ENCODE data around the gene TMOD1.

The TMOD1 gene

DNA sequence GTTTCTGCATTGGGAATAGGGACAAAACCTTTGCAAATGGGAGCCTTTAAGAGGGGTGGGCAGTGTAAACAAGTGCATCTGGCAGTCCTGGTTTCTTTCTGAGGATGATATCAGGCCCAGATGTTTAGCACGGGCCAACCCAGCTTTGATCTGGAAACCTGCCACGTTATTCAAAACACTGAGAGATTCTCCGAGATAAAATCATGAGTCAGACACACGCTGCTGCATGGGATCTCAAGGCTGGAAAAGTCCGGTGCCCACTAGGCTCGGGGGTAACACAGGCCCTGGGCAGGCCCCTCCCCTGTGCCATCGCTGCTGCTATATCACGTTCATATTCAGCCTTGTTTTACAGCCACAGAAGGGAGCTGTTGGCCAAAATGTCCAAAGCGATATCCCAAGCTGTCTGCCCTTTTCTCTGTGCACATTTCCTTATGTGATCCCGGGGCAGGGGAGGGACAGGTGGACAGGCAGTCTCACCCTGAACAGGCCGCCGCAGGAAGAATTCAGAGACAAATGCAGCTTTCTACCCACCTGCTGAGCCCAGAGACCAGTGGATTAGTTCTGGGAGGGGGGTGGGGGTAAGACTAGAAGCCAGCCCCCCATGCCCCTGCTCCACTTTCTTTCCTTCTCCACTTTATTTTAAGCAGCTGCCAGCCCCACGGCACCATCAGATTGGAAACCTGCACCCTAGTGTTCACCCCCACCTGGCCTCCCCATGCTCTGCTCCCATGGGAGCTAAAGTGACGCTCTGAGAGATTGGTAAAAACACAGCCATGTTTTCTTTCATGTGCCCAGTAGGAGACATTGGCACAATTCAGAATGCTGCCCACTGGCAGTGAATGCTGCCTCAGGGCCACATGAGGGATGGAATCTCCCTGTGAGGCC, 63.1 kb downstream of the TMOD1 start:
- DNase-seq (ENCODE audit: low read depth in 2 of 2), result peak; percentile 28 to 46
- H3K4me3 ChIP-seq (replicated peaks in 1 of 2; ENCODE audit: low read depth in 2 of 2, low read length in 2 of 2), result no peak overlapping the region

DNA sequence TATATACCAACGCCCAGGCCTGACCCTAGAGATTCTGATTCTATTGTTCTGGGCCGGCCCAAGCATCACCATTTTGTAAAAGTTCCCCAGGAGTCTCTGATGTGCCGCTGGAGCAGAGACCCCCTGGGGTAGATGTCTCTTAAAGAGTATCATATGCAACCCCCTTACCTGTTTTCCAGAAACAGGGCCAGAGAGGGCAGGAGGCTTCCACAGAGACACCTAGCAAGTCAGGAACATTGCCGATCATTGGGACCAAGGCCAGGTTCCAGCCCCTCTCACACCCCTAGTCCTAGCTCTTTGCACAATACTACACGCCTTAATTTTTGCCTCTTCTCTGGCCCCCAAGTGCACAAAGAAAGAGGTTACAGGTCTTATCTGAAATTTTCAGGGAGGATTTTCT, 63.8 kb downstream of the TMOD1 start:
- TF ChIP-seq, protein P1, sequence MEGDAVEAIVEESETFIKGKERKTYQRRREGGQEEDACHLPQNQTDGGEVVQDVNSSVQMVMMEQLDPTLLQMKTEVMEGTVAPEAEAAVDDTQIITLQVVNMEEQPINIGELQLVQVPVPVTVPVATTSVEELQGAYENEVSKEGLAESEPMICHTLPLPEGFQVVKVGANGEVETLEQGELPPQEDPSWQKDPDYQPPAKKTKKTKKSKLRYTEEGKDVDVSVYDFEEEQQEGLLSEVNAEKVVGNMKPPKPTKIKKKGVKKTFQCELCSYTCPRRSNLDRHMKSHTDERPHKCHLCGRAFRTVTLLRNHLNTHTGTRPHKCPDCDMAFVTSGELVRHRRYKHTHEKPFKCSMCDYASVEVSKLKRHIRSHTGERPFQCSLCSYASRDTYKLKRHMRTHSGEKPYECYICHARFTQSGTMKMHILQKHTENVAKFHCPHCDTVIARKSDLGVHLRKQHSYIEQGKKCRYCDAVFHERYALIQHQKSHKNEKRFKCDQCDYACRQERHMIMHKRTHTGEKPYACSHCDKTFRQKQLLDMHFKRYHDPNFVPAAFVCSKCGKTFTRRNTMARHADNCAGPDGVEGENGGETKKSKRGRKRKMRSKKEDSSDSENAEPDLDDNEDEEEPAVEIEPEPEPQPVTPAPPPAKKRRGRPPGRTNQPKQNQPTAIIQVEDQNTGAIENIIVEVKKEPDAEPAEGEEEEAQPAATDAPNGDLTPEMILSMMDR (IDR thresholded peaks at IDR 0.05; ENCODE audit: low read depth, low read length), result no peak
- no peak overlapping the region for H3K4me3 ChIP-seq (replicated peaks in 1 of 2; ENCODE audit: low read depth in 2 of 2, low read length in 2 of 2)
- DNase-seq (ENCODE audit: low read depth in 2 of 2), result no peak

More for the DNA sequence above, 63.1 kb downstream of the TMOD1 start:
- TF ChIP-seq, protein P1 (IDR thresholded peaks at IDR 0.05; ENCODE audit: low read depth, low read length), result no peak

DNA sequence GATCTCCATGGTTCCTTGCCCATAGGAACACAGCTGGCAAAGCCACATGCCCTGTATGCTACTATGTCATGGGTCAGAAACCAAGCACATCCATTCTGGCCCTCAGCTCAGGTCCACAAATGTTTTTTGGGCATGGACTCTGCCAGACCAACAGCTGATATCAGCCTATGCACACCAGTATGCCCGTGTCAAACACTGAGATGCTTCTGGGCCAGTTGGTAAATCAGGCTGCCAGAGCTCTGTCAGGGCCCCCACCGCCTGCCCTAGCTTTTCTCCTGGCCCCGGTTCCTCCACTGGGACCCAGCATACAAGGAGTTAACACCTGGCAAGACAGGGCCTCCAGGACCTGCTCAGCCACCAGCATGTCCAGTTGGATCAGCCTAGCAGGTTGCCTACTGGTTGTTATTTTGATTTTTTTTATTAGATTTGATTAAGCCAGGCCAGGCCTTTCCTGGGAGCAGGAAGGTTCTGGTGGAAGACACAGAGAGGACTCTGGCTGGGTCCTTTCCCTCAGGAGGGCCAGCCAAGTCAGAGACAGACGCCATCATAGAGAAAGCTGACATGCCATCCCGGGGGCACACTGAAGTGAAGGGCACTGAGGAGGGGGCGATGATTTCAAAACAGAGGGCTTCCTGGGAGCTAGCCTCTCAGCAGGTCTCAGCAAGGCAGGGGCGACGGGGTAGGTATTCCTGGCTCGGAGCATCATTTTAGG, 65.9 kb downstream of the TMOD1 start:
- DNase-seq (ENCODE audit: low read depth in 2 of 2), result no peak
- TF ChIP-seq, protein P1 (IDR thresholded peaks at IDR 0.05; ENCODE audit: low read depth, low read length), result no peak
- no peak overlapping the region for H3K4me3 ChIP-seq (replicated peaks in 1 of 2; ENCODE audit: low read depth in 2 of 2, low read length in 2 of 2)

DNA sequence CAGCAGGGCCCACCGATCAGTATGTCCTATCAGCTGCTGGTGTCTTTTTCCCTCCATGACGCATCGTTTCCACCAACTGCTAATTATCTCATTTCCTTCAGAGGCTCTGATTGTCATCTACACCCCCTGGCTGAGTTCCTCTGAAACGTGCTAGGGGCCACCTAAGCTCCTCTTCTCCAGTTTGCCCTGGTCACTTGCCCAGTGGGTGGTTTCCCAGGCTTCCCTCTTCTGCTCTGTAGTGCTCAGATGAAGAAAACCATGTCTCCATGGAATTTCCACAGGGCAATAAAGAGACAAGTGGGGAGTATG, 66.4 kb downstream of the TMOD1 start:
- no peak for DNase-seq (ENCODE audit: low read depth in 2 of 2)
- no peak overlapping the region for H3K4me3 ChIP-seq (replicated peaks in 1 of 2; ENCODE audit: low read depth in 2 of 2, low read length in 2 of 2)
- TF ChIP-seq, protein P1 (IDR thresholded peaks at IDR 0.05; ENCODE audit: low read depth, low read length), result no peak

DNA sequence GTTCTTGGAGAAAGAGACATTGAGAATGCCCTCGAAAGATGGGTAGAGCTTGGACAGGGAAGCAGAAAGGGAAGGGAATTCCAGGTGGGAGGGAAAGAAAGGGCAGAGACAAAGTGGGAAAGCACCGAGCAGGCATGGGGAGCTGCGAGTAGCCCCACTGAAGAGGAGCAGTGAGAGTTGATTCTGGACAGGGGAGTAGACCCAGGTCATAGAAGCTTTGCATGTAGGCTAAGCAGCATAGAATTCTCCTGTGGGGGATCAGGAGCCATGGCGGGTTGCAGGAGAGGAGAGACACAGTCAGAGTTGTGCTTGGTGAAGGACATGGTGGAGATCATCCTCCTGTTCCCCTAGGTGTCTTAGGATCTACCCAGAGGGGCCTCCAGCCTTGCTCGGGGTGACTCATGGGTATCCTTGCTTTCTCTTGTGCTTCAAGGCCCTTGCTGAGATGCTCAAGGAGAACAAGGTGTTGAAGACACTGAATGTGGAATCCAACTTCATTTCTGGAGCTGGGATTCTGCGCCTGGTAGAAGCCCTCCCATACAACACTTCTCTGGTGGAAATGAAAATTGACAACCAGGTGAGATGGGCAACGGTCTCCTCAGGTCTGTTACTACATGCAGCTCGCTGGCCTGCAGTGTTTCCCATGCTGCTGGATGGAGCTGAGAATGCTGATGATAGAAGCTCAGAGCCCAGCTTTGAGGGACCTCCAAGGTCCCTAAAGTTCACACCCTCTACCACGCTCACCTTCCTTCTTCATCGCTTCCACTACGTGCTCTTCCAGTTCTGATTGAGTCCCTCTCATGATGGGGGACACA, 67.2 kb downstream of the TMOD1 start:
- no peak for DNase-seq (ENCODE audit: low read depth in 2 of 2)
- TF ChIP-seq, protein P1 (IDR thresholded peaks at IDR 0.05; ENCODE audit: low read depth, low read length), result no peak
- H3K4me3 ChIP-seq (replicated peaks in 1 of 2; ENCODE audit: low read depth in 2 of 2, low read length in 2 of 2), result no peak overlapping the region

DNA sequence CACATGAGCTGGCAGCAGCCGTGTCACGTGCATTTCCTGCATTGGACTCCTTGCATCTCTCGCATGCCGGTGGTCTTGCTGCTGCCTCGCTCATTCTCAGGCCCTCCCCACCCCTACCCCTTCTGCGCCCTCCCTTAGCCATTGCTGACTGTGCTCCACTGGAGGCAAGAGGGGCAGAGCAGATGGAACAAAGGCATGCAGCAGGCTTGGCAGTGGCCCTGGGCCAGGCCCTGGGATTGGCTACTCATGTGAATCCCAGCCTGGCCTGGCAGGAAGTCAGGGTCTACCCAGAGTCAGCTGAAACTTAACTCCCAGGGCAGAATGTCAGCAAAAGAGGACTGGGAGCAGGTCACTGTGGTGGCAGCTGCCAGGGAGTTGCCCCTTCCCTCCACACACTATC, 69.4 kb downstream of the TMOD1 start:
- TF ChIP-seq, protein P1 (IDR thresholded peaks at IDR 0.05; ENCODE audit: low read depth, low read length), result no peak
- peak in 1 of 2 donors; percentile 22 for DNase-seq (ENCODE audit: low read depth in 2 of 2)
- H3K4me3 ChIP-seq (replicated peaks in 1 of 2; ENCODE audit: low read depth in 2 of 2, low read length in 2 of 2), result no peak overlapping the region

Measured in cardiac fibroblast (primary cell).